Measurements from ENCODE around the gene ATP6V0B.

DNA sequence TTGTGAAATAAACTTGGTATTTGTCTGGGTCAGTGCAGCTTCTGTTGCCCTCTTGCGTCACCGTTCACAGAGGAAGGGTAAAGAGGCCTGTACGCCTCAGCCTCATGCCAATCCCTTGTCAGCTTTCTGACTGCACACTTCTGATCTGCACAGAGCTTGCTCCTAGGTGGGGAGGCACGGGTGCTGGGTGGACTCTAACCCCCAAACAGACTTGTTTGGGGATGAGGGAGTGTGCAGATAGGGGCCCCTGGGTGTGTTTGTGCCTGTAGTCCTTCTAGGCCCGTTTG, 3.4 kb downstream of the ATP6V0B start:
- TF ChIP-seq, protein P1, sequence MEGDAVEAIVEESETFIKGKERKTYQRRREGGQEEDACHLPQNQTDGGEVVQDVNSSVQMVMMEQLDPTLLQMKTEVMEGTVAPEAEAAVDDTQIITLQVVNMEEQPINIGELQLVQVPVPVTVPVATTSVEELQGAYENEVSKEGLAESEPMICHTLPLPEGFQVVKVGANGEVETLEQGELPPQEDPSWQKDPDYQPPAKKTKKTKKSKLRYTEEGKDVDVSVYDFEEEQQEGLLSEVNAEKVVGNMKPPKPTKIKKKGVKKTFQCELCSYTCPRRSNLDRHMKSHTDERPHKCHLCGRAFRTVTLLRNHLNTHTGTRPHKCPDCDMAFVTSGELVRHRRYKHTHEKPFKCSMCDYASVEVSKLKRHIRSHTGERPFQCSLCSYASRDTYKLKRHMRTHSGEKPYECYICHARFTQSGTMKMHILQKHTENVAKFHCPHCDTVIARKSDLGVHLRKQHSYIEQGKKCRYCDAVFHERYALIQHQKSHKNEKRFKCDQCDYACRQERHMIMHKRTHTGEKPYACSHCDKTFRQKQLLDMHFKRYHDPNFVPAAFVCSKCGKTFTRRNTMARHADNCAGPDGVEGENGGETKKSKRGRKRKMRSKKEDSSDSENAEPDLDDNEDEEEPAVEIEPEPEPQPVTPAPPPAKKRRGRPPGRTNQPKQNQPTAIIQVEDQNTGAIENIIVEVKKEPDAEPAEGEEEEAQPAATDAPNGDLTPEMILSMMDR (conservative IDR thresholded peaks at IDR 0.05; ENCODE audit: low read depth, low read length): no peak
- TF ChIP-seq EZH2 (IDR thresholded peaks at IDR 0.05; ENCODE audit: borderline replicate concordance, low read depth, low read length, poor library complexity, severe bottlenecking): no peak

Measured in A673 (cell line).